ENCODE measurements around the gene SPON2. TPM values are rescaled to one million over a fixed set of nuclear protein-coding genes. Genes with fewer than 3 reads are reported as not detected.

Gene SPON2
- total RNA-seq, 1 experiment from 2014 or later, result 6.6 TPM

DNA sequence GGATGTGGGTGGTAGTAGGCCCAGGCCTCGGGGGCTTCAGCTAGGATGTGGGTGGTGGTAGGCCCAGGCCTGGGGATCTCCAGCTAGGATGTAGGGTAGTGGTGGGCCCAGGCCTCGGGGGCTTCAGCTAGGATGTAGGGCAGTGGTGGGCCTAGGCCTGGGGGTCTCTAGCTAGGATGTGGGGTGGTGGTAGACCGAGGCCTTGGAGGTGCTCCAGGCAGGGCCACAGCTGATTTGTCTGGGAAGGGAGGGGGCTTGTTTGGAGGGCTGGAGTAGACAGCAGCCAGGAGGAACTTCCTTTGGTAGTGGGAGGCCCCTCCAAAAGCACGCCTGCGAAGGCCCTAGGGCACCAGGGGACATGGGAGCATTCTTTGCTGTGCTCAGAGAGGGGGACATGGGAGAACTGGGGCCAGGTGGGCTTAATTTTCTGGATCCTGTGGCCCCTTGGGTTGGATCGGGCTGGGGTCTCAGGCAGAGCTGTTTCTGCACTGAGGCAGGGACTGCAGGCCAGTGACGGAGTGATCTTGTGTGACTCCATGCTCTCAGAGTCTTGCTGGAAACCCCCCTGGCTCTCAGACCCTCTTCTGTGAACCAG lies 3.3 kb upstream of the SPON2 start (continued):
- TF ChIP-seq, protein P1, sequence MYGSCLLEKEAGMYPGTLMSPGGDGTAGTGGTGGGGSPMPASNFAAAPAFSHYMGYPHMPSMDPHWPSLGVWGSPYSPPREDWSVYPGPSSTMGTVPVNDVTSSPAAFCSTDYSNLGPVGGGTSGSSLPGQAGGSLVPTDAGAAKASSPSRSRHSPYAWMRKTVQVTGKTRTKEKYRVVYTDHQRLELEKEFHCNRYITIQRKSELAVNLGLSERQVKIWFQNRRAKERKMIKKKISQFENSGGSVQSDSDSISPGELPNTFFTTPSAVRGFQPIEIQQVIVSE (CRISPR knock-in tag; IDR thresholded peaks at IDR 0.05; ENCODE audit: borderline replicate concordance), result no peak

DNA sequence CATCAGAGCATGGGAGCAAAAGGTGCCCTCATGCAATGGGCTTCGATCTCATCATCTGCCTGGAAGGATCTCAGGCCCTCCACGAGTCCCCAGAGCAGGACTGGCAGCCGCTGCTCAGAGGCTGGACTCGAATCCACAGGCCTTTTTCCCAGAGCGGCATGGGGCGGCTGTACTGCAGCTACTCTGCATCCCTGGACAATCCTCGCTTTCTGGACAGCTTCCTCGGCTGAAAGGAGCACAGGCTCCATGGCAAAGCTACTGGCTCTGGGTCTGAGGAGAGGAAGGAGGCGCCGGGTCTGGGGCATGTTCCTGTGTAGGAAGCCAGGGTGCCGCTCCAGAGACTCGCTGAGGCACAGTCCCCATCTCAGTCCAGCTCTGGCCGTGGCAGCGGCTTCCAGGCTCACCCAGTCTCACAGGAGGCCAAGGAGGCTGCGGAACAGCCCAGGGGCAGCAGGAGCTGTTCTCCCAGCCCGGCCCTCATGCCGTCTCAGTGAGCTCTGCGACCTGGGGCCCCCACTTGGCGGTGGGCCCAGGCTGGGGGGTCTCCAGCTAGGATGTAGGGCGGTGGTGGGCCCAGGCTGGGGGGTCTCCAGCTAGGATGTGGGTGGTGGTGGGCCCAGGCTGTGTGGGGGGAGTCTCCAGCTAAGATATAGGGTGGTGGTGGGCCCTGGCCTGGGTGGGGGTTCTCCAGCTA lies 2.7 kb upstream of the SPON2 start:
- CTCF ChIA-PET, result interaction anchor here (0.9 to 1.3 kb wide), 3 partner anchors 8 to 111 kb away, joined by 4 read pairs; no protein-coding TSS in a partner anchor
- POLR2A ChIA-PET, result no interaction called here

More for the DNA sequence above, 2.7 kb upstream of the SPON2 start:
- ATAC-seq (no peak), DNase-seq (ENCODE audit: low spot score) (no peak)
- no peak overlapping the region for H3K4me3 Mint-ChIP-seq
- TF ChIP-seq AR (CRISPR knock-in tag; IDR thresholded peaks at IDR 0.05), result no peak
- TF ChIP-seq MLX (CRISPR knock-in tag; IDR thresholded peaks at IDR 0.05), result no peak
- TF ChIP-seq, protein P2, sequence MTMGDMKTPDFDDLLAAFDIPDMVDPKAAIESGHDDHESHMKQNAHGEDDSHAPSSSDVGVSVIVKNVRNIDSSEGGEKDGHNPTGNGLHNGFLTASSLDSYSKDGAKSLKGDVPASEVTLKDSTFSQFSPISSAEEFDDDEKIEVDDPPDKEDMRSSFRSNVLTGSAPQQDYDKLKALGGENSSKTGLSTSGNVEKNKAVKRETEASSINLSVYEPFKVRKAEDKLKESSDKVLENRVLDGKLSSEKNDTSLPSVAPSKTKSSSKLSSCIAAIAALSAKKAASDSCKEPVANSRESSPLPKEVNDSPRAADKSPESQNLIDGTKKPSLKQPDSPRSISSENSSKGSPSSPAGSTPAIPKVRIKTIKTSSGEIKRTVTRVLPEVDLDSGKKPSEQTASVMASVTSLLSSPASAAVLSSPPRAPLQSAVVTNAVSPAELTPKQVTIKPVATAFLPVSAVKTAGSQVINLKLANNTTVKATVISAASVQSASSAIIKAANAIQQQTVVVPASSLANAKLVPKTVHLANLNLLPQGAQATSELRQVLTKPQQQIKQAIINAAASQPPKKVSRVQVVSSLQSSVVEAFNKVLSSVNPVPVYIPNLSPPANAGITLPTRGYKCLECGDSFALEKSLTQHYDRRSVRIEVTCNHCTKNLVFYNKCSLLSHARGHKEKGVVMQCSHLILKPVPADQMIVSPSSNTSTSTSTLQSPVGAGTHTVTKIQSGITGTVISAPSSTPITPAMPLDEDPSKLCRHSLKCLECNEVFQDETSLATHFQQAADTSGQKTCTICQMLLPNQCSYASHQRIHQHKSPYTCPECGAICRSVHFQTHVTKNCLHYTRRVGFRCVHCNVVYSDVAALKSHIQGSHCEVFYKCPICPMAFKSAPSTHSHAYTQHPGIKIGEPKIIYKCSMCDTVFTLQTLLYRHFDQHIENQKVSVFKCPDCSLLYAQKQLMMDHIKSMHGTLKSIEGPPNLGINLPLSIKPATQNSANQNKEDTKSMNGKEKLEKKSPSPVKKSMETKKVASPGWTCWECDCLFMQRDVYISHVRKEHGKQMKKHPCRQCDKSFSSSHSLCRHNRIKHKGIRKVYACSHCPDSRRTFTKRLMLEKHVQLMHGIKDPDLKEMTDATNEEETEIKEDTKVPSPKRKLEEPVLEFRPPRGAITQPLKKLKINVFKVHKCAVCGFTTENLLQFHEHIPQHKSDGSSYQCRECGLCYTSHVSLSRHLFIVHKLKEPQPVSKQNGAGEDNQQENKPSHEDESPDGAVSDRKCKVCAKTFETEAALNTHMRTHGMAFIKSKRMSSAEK (CRISPR knock-in tag; IDR thresholded peaks at IDR 0.05; ENCODE audit: borderline replicate concordance), result no peak
- no peak for TF ChIP-seq RORB (CRISPR knock-in tag; IDR thresholded peaks at IDR 0.05)
- TF ChIP-seq, protein P3, sequence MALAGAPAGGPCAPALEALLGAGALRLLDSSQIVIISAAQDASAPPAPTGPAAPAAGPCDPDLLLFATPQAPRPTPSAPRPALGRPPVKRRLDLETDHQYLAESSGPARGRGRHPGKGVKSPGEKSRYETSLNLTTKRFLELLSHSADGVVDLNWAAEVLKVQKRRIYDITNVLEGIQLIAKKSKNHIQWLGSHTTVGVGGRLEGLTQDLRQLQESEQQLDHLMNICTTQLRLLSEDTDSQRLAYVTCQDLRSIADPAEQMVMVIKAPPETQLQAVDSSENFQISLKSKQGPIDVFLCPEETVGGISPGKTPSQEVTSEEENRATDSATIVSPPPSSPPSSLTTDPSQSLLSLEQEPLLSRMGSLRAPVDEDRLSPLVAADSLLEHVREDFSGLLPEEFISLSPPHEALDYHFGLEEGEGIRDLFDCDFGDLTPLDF (CRISPR knock-in tag; IDR thresholded peaks at IDR 0.05), result no peak
- no peak for TF ChIP-seq ATF3 (CRISPR knock-in tag; conservative IDR thresholded peaks at IDR 0.05)
- TF ChIP-seq EMX1 (CRISPR knock-in tag; IDR thresholded peaks at IDR 0.05), result no peak
- TF ChIP-seq, protein P4, sequence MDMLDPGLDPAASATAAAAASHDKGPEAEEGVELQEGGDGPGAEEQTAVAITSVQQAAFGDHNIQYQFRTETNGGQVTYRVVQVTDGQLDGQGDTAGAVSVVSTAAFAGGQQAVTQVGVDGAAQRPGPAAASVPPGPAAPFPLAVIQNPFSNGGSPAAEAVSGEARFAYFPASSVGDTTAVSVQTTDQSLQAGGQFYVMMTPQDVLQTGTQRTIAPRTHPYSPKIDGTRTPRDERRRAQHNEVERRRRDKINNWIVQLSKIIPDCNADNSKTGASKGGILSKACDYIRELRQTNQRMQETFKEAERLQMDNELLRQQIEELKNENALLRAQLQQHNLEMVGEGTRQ (CRISPR knock-in tag; IDR thresholded peaks at IDR 0.05), result no peak
- TF ChIP-seq OVOL2 (CRISPR knock-in tag; IDR thresholded peaks at IDR 0.05; ENCODE audit: borderline replicate concordance), result no peak
- TF ChIP-seq, protein P5, sequence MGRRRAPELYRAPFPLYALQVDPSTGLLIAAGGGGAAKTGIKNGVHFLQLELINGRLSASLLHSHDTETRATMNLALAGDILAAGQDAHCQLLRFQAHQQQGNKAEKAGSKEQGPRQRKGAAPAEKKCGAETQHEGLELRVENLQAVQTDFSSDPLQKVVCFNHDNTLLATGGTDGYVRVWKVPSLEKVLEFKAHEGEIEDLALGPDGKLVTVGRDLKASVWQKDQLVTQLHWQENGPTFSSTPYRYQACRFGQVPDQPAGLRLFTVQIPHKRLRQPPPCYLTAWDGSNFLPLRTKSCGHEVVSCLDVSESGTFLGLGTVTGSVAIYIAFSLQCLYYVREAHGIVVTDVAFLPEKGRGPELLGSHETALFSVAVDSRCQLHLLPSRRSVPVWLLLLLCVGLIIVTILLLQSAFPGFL (CRISPR knock-in tag; IDR thresholded peaks at IDR 0.05; ENCODE audit: borderline replicate concordance), result no peak
- TF ChIP-seq, protein P6, sequence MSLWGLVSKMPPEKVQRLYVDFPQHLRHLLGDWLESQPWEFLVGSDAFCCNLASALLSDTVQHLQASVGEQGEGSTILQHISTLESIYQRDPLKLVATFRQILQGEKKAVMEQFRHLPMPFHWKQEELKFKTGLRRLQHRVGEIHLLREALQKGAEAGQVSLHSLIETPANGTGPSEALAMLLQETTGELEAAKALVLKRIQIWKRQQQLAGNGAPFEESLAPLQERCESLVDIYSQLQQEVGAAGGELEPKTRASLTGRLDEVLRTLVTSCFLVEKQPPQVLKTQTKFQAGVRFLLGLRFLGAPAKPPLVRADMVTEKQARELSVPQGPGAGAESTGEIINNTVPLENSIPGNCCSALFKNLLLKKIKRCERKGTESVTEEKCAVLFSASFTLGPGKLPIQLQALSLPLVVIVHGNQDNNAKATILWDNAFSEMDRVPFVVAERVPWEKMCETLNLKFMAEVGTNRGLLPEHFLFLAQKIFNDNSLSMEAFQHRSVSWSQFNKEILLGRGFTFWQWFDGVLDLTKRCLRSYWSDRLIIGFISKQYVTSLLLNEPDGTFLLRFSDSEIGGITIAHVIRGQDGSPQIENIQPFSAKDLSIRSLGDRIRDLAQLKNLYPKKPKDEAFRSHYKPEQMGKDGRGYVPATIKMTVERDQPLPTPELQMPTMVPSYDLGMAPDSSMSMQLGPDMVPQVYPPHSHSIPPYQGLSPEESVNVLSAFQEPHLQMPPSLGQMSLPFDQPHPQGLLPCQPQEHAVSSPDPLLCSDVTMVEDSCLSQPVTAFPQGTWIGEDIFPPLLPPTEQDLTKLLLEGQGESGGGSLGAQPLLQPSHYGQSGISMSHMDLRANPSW (CRISPR knock-in tag; conservative IDR thresholded peaks at IDR 0.05; ENCODE audit: low read depth), result no peak
- no peak for TF ChIP-seq ZNF138 (CRISPR knock-in tag; conservative IDR thresholded peaks at IDR 0.05)
- no peak for TF ChIP-seq ZNF671 (CRISPR knock-in tag; IDR thresholded peaks at IDR 0.05)
- no peak for TF ChIP-seq JUN (CRISPR knock-in tag; IDR thresholded peaks at IDR 0.05)
- TF ChIP-seq GTF2I (CRISPR knock-in tag; conservative IDR thresholded peaks at IDR 0.05), result no peak
- no peak for TF ChIP-seq GABPB1 (CRISPR knock-in tag; IDR thresholded peaks at IDR 0.05)
- no peaks in the 10 kb centered on the region for H3K36me3 Mint-ChIP-seq
- peaks cover 9% of the 10 kb centered on the region for H3K9me3 Mint-ChIP-seq
- peaks cover 58% of the 10 kb centered on the region for H3K27me3 Mint-ChIP-seq (ENCODE audit: low read depth)
- H3K27ac Mint-ChIP-seq, result no peak overlapping the region
- no peaks in the 10 kb centered on the region for H3K4me1 Mint-ChIP-seq
